ENCODE measurements around the gene XRCC1.

Gene XRCC1, protein sequence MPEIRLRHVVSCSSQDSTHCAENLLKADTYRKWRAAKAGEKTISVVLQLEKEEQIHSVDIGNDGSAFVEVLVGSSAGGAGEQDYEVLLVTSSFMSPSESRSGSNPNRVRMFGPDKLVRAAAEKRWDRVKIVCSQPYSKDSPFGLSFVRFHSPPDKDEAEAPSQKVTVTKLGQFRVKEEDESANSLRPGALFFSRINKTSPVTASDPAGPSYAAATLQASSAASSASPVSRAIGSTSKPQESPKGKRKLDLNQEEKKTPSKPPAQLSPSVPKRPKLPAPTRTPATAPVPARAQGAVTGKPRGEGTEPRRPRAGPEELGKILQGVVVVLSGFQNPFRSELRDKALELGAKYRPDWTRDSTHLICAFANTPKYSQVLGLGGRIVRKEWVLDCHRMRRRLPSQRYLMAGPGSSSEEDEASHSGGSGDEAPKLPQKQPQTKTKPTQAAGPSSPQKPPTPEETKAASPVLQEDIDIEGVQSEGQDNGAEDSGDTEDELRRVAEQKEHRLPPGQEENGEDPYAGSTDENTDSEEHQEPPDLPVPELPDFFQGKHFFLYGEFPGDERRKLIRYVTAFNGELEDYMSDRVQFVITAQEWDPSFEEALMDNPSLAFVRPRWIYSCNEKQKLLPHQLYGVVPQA

DNA sequence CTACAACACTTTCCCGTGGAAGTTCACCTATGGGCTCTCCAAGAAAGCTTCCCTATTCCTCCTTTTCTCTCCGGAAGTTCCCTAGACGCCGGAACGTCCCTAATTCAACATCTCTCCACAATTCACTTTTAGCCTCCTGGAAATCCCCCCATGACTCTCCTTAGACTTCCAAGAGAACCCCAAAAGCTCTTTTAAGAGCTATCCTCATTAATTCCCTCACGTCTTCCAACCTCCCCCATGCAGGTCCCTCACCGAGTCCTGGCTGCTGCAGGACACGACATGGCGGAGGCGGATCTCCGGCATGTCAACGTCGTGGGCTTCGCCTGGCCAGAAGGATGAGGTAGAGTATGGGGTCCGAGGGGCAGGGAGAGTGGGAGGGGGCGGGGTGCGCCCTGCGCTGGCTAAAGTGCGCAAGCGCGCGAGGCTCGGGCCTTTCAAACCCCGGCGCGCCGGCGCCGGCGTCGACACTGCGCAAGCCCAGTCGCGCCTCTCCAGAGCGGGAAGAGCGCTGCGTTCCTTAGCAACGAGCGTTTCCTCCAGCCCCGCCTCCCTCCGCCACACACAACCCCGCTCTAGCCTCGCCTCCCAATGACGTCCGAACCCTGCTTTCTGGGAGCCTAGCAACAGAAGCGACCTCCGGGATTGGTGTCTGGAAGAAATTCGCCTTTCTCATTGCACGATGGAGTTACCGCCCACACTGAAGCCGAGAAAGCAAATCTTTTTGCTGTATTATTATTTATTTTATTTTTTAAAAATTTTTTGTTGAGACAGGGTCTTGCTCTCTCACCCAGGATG is at the start of gene XRCC1, which contains the start of gene PINLYP:
XRCC1 (minus strand) TSS at position 372 of the 795 bp plus-strand sequence; CDS start at position 303, 69 bp downstream.
PINLYP (plus strand) TSS at position 646 of the 795 bp plus-strand sequence. CDS start 1,391 bp downstream, outside the sequence.
- peak; percentile 96 for DNase-seq (ENCODE audit: low read depth)

DNA sequence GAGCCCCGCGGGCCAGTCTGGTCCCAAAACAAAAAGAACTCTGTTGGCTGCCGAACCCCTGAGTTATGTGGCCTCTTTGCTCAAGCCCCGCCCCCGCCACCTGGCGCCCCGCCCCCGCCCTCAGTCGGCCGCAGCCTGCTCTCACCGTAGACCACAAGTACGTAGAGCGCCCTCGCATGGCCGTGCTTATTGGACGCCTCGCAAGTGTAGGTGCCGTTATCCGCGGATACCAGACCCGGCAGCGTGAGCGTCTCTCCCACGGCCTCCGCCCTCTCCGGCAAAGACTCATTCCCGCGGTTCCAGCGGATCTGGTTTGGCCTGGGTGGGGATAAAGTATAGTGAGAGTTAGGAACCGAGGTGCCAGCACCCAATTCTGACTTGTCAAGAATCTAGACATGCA is 49.6 kb upstream of the XRCC1 start:
- no peak for DNase-seq (ENCODE audit: low read depth)

DNA sequence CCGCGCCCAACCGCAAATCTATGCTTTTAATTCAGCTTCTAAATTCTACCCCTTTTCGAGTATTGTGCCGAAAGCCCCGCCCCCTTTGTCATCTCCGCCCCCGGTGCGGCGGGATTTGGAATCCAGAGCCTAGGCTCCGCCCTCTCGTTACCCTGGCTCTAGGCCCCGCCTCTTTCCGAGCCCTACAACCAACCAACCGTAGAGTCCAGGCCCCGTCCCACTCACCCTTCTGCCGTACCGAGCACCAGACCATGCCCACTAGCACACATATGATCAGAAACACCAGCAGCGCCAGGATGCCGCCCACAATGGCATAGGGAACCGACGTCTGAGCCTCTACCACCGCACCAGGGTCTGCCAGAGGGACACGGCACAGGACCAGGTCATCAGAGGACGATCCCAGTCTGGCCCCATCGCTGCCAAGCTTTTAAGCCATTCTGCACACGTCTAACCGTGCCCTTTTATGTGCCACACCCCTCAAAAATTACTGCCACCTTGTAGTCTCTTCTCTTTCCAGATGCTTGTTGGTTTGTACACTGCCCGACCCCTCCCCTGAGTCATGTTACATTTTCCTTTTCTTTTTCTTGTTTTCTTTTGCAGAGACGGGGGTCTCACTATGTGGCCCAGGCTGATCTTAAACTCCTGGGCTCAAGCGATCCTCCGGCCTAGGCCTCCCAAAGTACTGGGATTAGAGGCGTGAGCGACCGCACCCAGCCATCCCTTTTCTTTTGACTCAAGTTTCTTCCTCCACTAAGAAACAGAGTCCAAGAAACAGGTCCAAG is 48.8 kb upstream of the XRCC1 start:
- no peak for DNase-seq (ENCODE audit: low read depth)

DNA sequence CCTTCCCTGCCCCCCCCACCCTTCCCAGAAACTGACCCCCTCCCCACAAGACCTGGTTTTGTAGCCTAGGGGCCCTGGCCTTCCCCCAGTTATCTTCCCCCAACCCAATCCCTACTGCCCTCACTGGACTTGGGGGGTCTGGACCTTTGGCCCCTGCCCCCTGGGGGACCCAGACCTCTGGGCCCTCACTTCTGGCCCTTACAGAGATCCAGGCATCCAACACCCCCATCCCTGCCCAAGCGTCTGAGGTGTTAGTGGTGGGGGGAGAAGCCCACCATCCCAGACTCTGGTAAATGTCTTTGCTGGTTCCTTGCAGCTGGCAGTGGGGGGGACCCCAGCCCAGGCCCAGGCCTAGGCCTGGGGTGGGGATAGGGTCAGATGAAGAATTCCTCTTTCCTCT is 47.6 kb upstream of the XRCC1 start:
- DNase-seq (ENCODE audit: low read depth), result no peak

DNA sequence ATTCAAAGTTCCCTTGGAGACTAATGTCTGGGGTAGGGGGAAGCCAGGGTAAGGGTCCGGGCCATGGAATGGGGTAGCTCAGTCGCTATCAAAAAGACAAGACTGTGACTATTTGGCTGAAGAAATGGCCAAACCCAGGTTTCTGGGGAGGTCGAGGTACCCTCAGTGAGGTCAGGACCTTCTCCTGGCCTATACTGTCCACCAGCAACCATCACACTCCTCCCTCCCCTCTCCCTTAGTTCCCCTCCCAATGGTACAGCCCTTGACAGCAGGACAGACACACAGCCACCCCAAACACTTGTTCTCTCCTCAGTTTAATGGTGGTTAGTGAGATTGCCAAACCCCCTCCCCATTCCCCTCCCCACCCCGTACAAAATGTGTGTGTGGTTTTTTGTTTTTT is 46.7 kb upstream of the XRCC1 start:
- DNase-seq (ENCODE audit: low read depth), result no peak

DNA sequence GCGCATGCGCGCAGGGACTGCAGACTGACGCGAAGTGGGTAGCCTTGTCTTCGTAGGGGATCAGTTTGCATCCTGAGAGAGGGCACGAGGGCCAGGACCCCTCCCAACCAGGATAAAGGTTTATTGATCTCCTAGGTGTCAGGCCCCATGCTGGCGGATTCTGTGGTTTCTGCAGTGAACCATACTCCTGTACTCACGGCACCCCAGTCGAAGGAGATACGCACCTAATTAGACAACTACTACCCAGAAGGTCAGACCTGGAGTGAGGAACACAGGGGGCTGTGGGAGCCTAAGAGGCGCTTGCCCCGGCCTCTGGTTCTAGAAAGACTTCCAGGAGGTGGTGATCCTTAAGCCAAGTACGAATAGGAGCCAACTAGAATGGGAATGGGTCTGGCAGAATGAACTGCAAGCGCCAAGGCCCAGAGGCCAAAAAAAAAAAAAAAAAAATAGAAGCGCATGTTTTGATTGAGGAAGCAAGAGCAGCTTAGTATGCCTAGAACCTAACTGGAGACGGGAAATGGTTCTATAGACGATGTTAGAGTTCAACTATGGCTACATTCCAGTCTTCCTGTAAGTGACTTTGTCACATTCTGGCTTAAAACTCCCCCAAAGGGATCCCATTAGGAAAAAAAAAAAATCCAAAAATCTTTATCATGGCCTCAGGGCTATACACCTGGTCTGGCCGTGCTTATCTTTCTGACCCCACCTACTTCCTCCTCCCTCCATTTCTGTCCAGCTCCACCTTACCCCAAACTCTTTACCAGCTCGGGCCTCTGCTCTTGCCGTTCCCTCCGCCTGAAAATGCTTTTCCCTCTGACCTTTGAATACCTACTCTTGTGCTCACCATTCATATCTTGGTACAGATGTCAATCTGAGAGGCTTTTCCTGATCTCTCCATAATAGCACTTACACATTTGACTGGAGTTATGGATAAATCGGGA is 45.0 kb upstream of the XRCC1 start:
- DNase-seq (ENCODE audit: low read depth), result no peak

DNA sequence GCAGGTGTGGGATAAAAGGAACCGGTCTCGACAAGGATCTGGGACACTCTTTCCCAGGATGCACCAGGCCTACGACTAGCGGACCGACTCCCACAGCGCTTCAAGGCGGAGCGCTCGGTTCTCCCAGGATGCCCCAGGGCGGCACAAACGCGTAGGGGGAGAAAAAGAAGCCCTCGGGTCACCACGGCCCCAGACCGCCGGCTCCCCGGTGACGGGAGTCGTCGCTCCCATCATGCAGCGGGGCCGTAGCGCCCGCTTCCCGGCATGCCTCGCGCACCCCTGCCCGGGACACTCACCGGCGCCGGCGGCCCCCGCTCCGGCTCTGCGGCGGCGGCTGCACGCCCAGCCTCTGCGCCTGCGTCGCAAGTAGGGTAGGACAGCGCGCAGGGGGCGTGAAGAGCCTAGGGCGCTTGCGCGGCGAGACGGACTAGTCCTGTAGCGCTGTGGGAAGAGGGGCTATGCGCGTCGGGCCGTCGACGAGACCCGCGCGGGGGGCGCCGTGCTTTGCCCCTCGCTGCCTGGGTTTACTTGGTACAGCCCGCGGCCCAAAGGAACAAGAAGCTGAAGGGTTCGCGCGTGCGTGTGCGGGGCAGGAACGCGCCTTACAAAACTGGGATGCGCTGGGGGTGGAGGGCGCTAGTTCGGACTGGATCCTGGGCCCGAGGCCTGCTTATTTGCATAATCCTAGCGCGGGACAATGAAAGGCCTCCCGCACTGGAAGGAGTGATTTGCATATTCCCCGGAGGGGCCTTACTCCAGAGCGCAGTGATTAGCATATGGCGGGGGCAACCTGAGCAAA is 44.1 kb upstream of the XRCC1 start, which contains the start of gene ZNF428:
ZNF428 (minus strand) TSS at position 368 of the 799 bp plus-strand sequence. CDS start 5,325 bp downstream, outside the sequence.
- DNase-seq (ENCODE audit: low read depth), result peak; percentile 57

DNA sequence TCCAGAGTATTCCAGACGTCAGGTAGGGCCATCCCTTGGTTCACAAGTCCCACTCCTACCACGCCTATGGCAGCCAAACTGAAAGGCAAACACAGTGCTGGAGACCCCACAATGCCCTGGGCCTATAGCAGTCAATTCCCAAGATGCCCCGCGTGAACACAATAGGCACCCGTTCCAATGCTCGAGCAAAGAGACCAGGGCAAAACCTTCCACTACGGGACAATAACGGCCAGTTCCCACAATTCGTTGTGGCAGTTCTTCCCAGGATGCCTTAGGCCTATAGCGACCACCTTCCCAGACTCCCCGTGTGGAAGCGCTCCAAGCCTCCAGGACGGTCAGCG is 43.6 kb upstream of the XRCC1 start:
- DNase-seq (ENCODE audit: low read depth), result no peak

DNA sequence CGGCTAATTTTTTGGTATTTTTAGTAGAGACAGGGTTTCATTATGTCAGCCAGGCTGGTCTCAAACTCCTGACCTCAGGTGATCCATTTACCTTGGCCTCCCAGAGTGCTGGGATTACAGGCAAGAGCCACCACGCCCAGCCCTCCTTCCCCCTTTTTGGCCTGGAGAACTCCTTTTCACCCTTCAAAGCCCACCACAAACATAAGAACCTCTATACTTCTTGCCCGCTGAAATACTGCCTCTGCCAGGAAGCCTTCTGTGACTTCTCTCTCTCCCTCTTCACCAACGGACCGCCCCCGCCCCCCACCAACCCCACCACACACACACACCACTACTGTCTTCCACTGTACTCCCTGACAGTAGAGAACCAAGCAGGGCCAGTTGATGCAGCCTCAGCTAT is 41.6 kb upstream of the XRCC1 start:
- no peak for DNase-seq (ENCODE audit: low read depth)

DNA sequence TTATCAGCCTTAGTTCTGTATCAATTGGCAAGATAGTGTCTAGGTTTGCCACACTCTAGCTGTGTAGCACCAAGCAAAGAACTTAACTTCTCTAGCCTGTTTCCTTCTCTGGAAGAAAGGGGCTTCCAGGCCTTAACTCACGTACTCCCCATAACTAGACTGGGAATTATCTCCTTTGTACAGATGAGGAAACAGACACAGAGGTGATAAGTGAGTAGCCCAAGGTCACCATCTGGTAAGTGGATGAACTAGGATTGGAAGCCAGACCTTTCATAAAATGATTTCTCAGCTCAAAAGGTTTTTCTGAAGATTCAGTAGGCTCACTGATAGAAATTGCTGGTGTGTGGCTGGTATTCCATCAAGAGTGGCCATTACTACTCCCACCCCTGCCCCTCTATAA is 41.0 kb upstream of the XRCC1 start:
- DNase-seq (ENCODE audit: low read depth), result no peak

DNA sequence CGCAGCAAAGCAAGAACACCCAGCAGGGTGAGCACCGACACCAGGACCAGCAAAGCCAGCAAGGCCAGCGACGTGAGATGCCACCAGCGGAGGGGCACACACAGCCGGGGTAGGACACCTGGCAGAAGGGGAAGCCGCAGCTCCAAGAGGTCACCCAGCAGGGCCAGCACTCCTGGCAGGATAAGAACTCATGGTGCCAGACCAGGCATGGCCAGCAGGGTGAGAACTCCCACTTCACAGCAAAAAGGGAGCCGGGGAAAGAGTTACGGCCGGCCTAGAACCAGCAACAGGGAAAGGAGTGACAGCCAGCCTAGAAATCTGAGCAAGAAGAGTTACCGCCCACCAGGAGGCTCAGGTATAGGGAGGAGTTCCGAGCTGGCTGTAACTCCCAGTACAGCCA is 37.0 kb upstream of the XRCC1 start:
- no peak for DNase-seq (ENCODE audit: low read depth)

DNA sequence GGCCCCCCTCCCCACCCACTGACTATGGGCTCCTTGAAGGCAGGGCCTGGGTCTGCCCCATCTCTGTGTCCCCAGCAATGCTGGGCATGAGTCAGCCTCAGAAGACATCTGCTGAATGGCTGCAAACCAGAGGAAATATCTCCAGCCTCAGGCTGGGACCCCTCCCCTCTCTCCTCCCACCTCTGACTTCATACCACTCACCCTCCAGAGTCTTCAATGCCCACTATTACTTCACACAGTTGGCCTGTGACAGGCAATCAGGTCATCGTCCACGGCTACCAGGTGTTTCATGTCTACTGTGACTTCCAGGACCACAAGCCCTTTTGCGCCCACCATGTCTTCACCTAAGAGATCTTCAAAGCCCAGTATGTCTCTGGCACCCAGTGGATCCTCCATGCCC is 36.5 kb upstream of the XRCC1 start, which contains the start of gene SRRM5:
SRRM5 (plus strand) TSS at position 301 of the 400 bp plus-strand sequence; CDS start at position 335, 34 bp downstream.
- no peak for DNase-seq (ENCODE audit: low read depth)

DNA sequence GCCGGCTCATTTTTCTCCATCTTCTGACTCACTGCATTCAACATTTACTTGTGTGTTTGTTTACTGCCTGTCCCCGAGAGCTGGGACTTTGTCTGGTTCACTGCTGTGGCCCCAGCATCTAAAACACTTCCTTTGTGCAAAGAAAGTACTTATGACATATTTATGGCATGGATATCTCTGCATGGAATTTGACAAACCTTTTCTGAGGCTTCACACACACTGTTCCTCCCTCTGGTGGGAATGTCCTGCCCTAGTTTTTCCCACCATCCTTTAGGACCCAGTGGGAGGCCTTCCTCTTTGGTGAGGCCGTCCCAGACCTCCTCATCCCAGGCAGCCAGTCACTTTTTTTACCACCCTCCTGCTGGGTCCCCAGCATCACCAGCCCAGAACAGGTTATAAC is 35.2 kb upstream of the XRCC1 start:
- peak; percentile 18 for DNase-seq (ENCODE audit: low read depth)

DNA sequence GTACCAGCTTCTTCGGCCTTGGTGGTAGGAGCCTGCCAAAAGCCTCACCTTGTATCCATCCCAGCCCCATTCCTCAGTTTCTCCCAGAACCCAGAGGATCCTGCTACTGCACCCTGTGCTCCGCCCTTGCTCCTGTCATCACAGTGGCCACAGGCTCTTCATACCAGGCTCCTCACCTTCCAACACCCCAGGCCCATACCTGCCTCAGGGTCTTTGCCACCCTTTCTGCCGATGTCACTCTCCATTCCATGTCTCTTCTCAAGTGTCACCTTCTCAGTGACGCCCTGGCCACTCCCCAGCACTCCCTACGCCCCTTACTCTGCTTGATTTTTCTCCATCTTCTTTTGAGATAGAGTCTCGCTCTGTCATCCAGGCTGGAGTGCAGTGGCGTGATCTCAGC is 34.5 kb upstream of the XRCC1 start:
- no peak for DNase-seq (ENCODE audit: low read depth)

DNA sequence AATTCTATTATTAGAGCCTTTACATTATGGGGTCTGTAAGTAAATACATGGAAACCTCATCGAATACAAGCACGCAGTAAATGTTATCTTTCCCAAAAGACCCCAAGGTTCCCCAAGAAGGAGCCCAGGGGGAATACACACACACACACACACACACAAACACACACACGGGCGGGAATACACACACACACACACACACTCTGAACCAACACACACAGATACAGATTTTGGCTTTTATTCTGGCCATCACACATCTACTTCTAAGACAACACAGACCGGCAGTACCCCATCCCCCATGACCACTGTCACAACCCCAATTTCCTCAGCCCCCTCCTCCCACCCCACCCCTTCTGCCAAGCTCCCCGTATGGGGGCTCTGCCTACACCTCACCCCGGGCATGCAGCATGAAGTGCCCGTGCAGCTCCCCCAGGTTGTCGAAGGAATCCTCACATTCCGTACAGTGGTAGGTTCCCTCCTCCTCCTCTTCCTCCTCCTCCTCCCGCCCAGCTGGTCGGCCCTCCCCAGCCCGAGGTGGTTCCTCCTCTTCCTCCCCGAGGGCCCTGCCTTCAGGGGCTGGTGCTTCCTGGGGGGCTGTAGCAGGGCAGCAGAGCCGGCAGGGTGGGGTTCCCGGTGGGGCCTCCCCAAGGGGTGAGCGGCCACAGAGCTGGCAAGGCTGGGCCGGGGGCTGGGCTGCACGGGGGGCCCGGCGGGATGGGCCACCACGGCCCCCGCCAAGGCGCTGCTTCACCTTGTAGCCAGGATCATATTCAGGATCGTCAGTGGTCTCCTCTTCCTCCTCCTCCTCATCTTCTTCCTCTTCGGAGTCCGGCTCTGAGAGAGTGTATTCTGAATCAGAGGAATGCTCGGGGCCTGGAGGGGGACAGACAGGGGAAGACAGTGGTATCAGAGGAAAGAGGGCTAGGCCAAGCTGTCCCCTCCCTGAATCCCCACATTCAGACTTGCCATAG is 32.2 kb upstream of the XRCC1 start:
- no peak for DNase-seq (ENCODE audit: low read depth)

DNA sequence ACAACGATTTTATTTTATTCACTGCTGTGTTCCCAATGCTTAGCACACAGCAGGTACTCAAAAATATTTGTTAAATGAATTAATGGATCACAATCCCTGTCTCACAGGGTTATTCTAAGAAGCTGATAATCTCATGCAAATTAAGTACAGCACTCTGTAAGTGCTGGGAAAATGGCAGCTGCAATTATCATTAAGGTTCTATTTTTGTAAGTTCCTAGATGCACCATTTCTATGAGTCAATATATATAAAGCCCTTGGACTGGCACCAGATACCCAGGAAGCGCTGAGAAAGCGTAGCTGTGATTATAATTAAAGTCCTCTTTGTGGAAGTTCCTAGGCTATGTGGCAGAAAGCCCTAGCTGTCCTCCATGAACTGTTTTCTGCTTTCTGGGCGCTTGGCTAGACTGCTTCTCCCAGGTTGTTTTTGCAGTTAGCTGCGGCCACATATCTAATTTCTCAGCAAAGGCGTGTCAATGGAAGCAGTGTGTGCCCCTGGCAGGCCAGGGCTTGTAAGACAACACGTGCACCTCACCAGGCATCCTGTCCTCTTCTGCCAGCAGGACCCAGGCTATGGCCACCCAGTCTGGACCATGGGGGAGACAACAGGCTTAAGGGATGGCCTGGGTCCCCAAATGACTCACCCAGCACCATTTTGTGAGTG is 31.4 kb upstream of the XRCC1 start:
- no peak for DNase-seq (ENCODE audit: low read depth)

DNA sequence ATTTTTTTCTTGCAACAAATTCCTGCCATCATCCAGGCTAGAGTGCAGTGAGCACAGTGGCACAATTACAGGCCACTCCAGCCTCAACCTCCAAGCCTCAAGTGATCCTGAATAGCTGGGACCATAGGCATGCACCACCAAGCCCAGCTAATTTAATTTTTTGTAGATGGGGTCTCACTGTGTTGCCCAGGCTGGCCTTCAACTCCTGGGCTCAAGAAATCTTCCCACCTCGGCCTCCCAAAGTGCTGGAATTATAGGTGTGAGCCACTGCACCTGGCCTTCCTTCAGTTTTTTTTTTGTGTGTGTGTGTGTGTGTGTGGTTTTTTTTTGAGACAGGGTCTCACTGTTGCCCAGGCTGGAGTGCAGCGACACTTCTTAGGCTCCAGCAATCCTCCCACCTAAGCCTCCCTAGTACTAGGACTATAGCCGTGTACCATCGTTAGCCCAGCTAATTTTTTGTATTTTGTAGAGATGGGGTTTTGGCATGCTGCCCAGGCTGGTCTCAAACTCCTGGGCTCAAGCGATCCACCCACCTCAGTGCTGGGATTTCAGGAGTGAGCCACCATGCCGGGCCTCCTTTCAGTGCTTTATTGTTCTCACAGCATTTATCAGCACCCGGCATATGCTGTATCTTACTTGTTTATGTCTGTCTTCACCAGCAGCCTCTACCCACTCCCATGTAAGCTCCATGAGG is 30.7 kb upstream of the XRCC1 start:
- no peak for DNase-seq (ENCODE audit: low read depth)
